HCT116 (cell line): ENCODE measurements around the gene SMOC1. TPM values are rescaled to one million over a fixed set of nuclear protein-coding genes. Genes with fewer than 3 reads are reported as not detected.

ENCODE experiments used
- ATAC-seq: fragments of 200-7000 bp; cut with Tn5 transposase; 2 replicates; pipeline ENCODE4 v1.9.1; 2020; ENCODE audit warnings: mild to moderate bottlenecking, moderate library complexity
- BruUV-seq: library from RNA; stranded (reverse); fragments of 400-500 nt; replicated peaks from 2 replicates; lab custom pipeline; 2021; lab: Mats Ljungman, UMichigan
- CTCF ChIA-PET: fragments of 300-600 bp; sonication (Branson Sonifier 250); formaldehyde crosslinking; loops from one replicate; lab custom pipeline; 2021; ENCODE audit warnings: antibody characterized with exemption; lab: Charles Lee
- POLR2A ChIA-PET: fragments of 300-600, 350-600 bp; sonication (Branson Sonifier 250); formaldehyde crosslinking; loops from one replicate; lab custom pipeline; 2021; ENCODE audit warnings: antibody characterized with exemption; lab: Charles Lee
- RAD21 ChIA-PET, 2 experiments: fragments of 300-600 bp; sonication (Branson Sonifier 250); formaldehyde crosslinking; loops; one replicate each; lab custom pipeline; 2023; ENCODE audit warnings: low total read pairs in 2 of 2; ENCODE audit not compliant: uncharacterized antibody in 2 of 2, unreplicated experiment in 2 of 2, low non-redundant PET in 1 of 2; lab: Charles Lee
- DNase-seq: peaks from one replicate; pipeline ENCODE4 v3.0.0-alpha.2; 2010; ENCODE audit warnings: low read depth, low spot score
- H2AFZ ChIP-seq: fragments of 200-600 bp; shearing (Covaris generic), sonication (generic); 2 replicates; pipeline ENCODE4 v1.6.1; 2017; ENCODE audit warnings: low read depth, mixed run types, mixed read lengths, antibody characterized with exemption, low read length; ENCODE audit not compliant: poor library complexity, severe bottlenecking
- H3K27ac ChIP-seq: 2 replicates; pipeline ENCODE4 v1.5.1; 2012; ENCODE audit warnings: low read depth, low read length
- H3K27me3 ChIP-seq: fragments of 200-600 bp; sonication (generic); 2 replicates; pipeline ENCODE4 v1.6.1; 2016; ENCODE audit warnings: mixed run types, low read length, mixed read lengths; ENCODE audit not compliant: insufficient read depth
- H3K36me3 ChIP-seq, 2 experiments: fragments of 200-500 bp in 1 of 2; fragments of 200-600 bp in 1 of 2; sonication (Bioruptor generic) in 1 of 2; sonication (generic) in 1 of 2; 2 replicates each; pipeline versions ENCODE4 v1.5.1 to v1.6.1; 2014 to 2016; ENCODE audit warnings: low read length in 2 of 2, inconsistent platforms in 1 of 2, mixed read lengths in 1 of 2, mixed run types in 1 of 2; ENCODE audit not compliant: insufficient read depth in 2 of 2, control insufficient read depth in 1 of 2
- H3K4me1 ChIP-seq, 2 experiments: fragments of 200-600 bp in 1 of 2; sonication (generic) in 1 of 2; 2 replicates each; pipeline versions ENCODE4 v1.5.1 to v1.6.1; 2012 to 2017; ENCODE audit warnings: low read length in 2 of 2, inconsistent platforms in 1 of 2, mild to moderate bottlenecking in 1 of 2, mixed read lengths in 1 of 2, mixed run types in 1 of 2, moderate library complexity in 1 of 2; ENCODE audit not compliant: insufficient read depth in 2 of 2, control insufficient read depth in 1 of 2
- H3K4me2 ChIP-seq: fragments of 200-600 bp; sonication (generic); 2 replicates; pipeline ENCODE4 v1.6.1; 2017; ENCODE audit warnings: mixed run types, low read length, mixed read lengths
- H3K4me3 ChIP-seq, 2 experiments: fragments of 200-600 bp in 1 of 2; sonication (generic) in 1 of 2; replicated peaks in 1 of 2; 2 replicates each; pipeline ENCODE4 v1.5.1; 2011 to 2016; ENCODE audit warnings: low read length in 2 of 2, control low read depth in 1 of 2, low read depth in 1 of 2, mild to moderate bottlenecking in 1 of 2, mixed read lengths in 1 of 2, mixed run types in 1 of 2
- H3K79me2 ChIP-seq: fragments of 200-600 bp; sonication (generic); 2 replicates; pipeline ENCODE4 v1.6.1; 2017; ENCODE audit warnings: mild to moderate bottlenecking, mixed run types, low read length, moderate library complexity, mixed read lengths; ENCODE audit not compliant: insufficient read depth
- H3K9ac ChIP-seq: fragments of 200-600 bp; sonication (generic); 2 replicates; pipeline ENCODE4 v1.6.1; 2016; ENCODE audit warnings: low read length, mixed read lengths
- H3K9me2 ChIP-seq: fragments of 200-600 bp; sonication (generic), shearing (Covaris generic); 2 replicates; pipeline ENCODE4 v1.6.1; 2017; ENCODE audit warnings: mixed run types, mild to moderate bottlenecking, moderate library complexity; ENCODE audit not compliant: insufficient read depth
- H3K9me3 ChIP-seq, 2 experiments: fragments of 200-500 bp in 1 of 2; fragments of 200-600 bp in 1 of 2; sonication (Bioruptor generic) in 1 of 2; sonication (generic) in 1 of 2; 2 replicates each; pipeline ENCODE4 v1.6.1; 2014 to 2017; ENCODE audit warnings: low read length in 2 of 2, mixed read lengths in 2 of 2, inconsistent platforms in 1 of 2, low read depth in 1 of 2, mild to moderate bottlenecking in 1 of 2, mixed run types in 1 of 2, moderate library complexity in 1 of 2; ENCODE audit not compliant: control insufficient read depth in 1 of 2, insufficient read depth in 1 of 2
- H4K20me1 ChIP-seq: fragments of 200-600 bp; sonication (generic), shearing (Covaris generic); 2 replicates; pipeline ENCODE4 v1.6.1; 2017; ENCODE audit warnings: mixed run types, mild to moderate bottlenecking, moderate library complexity; ENCODE audit not compliant: insufficient read depth
- CEBPB ChIP-seq: IDR thresholded peaks from 2 replicates; pipeline ENCODE4 v1.6.1; 2012; ENCODE audit warnings: low read depth
- CTCF ChIP-seq, 3 experiments: fragments of 200-600 bp in 1 of 3; sonication (generic) in 1 of 3; IDR thresholded peaks in 2 of 3; conservative IDR thresholded peaks in 1 of 3; 2 replicates each; pipeline ENCODE4 v1.5.1; 2012 to 2017; ENCODE audit warnings: low read depth in 2 of 3, low read length in 2 of 3, antibody characterized with exemption in 1 of 3, borderline replicate concordance in 1 of 3, control low read depth in 1 of 3, mild to moderate bottlenecking in 1 of 3, mixed read lengths in 1 of 3, mixed run types in 1 of 3, moderate library complexity in 1 of 3; ENCODE audit not compliant: insufficient read depth in 1 of 3
- EGR1 ChIP-seq: IDR thresholded peaks from 2 replicates; pipeline ENCODE4 v1.6.1; 2012; ENCODE audit warnings: low read depth
- EZH2 ChIP-seq: fragments of 200-600 bp; sonication (generic); IDR thresholded peaks from 2 replicates; pipeline ENCODE4 v1.6.1; 2017; ENCODE audit warnings: antibody characterized with exemption, mixed run types
- EZH2phosphoT487 ChIP-seq: fragments of 200-600 bp; IDR thresholded peaks from 2 replicates; pipeline ENCODE4 v1.6.1; 2018; ENCODE audit warnings: antibody characterized with exemption, borderline replicate concordance
- JUND ChIP-seq: IDR thresholded peaks from 2 replicates; pipeline ENCODE4 v1.6.1; 2012
- RAD21 ChIP-seq: IDR thresholded peaks from 2 replicates; pipeline ENCODE4 v1.6.1; 2012; ENCODE audit warnings: low read depth, mild to moderate bottlenecking
- SIN3A ChIP-seq: IDR thresholded peaks from 2 replicates; pipeline ENCODE4 v1.6.1; 2012; ENCODE audit warnings: low read depth
- YY1 ChIP-seq: IDR thresholded peaks from 2 replicates; pipeline ENCODE4 v1.6.1; 2011; ENCODE audit warnings: low read length, low read depth, moderate library complexity, mild to moderate bottlenecking; ENCODE audit not compliant: insufficient replicate concordance; ENCODE audit errors: extremely low read depth
- ZFX ChIP-seq: fragments of 450-650 bp; IDR thresholded peaks from 2 replicates; pipeline ENCODE4 v1.6.1; 2017
- ZNF274 ChIP-seq: fragments of 200-500 bp; sonication (Bioruptor generic); IDR thresholded peaks from 2 replicates; pipeline ENCODE4 v1.6.1; 2014; ENCODE audit warnings: mild to moderate bottlenecking, low read depth, low read length, inconsistent platforms
- intact Hi-C: fragments of 100-400 bp; cut with micrococcal nuclease; formaldehyde crosslinking; loops from 2 replicates; pipeline ENCODE4 v1.10.0; 2022
- total RNA-seq: library from RNA; stranded (reverse); gene quantifications from one replicate; pipeline ENCODE4 v1.2.1, GENCODE V29; 2021; ENCODE audit not compliant: unreplicated experiment

SMOC1 gene
- total RNA-seq, 1 experiment from 2014 or later = not detected

- ChIA-PET RAD21 (no interaction called here), POLR2A (no interaction called here), CTCF (no interaction called here)
- Histone ChIP-seq H4K20me1 (no peaks in the 10 kb centered on the region), H3K9me2 (no peaks in the 10 kb centered on the region), H3K9ac (no peak overlapping the region), H3K27ac (no peak overlapping the region), H2AFZ (no peak overlapping the region), H3K4me2 (no peak overlapping the region), H3K4me1 (no peaks in the 10 kb centered on the region), H3K36me3 (no peaks in the 10 kb centered on the region), H3K27me3 (peaks cover 32% of the 10 kb centered on the region; the same call in 1 of the 2 replicates), H3K9me3 (no peaks in the 10 kb centered on the region), H3K79me2 (no peaks in the 10 kb centered on the region), H3K4me3 (no peak overlapping the region)
- no peak for ATAC-seq
- DNase-seq = no peak
- no TSS peak for BruUV-seq
- intact Hi-C loops = no loop called here
- TF ChIP-seq EGR1 = no peak
- TF ChIP-seq ZNF274 = no peak
- TF ChIP-seq EZH2 = no peak
- no peak for TF ChIP-seq YY1
- TF ChIP-seq EZH2phosphoT487 = no peak
- TF ChIP-seq RAD21 = no peak
- TF ChIP-seq ZFX = no peak
- no peak for TF ChIP-seq CTCF (IDR thresholded peaks at IDR 0.05 in 2 of 3, conservative IDR thresholded peaks at IDR 0.05 in 1 of 3; ENCODE audit: borderline replicate concordance in 1 of 3, insufficient read depth in 1 of 3, low read depth in 2 of 3, low read length in 2 of 3)
- TF ChIP-seq JUND = no peak
- no peak for TF ChIP-seq CEBPB
- no peak for TF ChIP-seq SIN3A
These were observed 118.6 kb downstream of the SMOC1 start for GRCh38 chr14:69997849-69998248.
